CD4-positive, alpha-beta T cell (primary cell): ENCODE results near the gene LNPK. TPM values are rescaled to one million over a fixed set of nuclear protein-coding genes. Genes with fewer than 3 reads are reported as not detected.
"Not testable (repeated sequence)": the region's sequence is repeated elsewhere in the genome, so short reads cannot be mapped to it uniquely, and the experiment has no call there.

Experiments
- ATAC-seq: fragments of 200-7000 bp; cut with Tn5 transposase; one replicate; pipeline ENCODE4 v1.10.0; 2022; ENCODE audit warnings: mild to moderate bottlenecking; ENCODE audit not compliant: poor library complexity
- CTCF ChIA-PET: fragments of 350-600 bp; sonication (Branson Sonifier 250); formaldehyde crosslinking; loops from one replicate; lab custom pipeline; 2021; ENCODE audit warnings: antibody characterized with exemption, inconsistent platforms; lab: Charles Lee
- POLR2A ChIA-PET: fragments of 350-600 bp; sonication (Branson Sonifier 250); formaldehyde crosslinking; loops from one replicate; lab custom pipeline; 2021; ENCODE audit warnings: antibody characterized with exemption, inconsistent platforms; lab: Charles Lee
- DNase-seq, 14 experiments: peaks; one replicate each; pipeline ENCODE4 v3.0.0-alpha.2; 2013 to 2020; ENCODE audit warnings: mixed read lengths in 2 of 14
- H3K27ac ChIP-seq, 2 donors: one replicate each; pipeline versions ENCODE4 v1.5.1 to v1.7.0; 2013; ENCODE audit warnings: low read length in 2 of 2, low read depth in 1 of 2, mild to moderate bottlenecking in 1 of 2
- H3K27me3 ChIP-seq, 2 experiments: 1 replicate in 1 of 2; 2 replicates in 1 of 2; pipeline versions ENCODE4 v1.6.1 to v1.7.0; 2013; ENCODE audit warnings: low read length in 2 of 2, control low read depth in 1 of 2, mild to moderate bottlenecking in 1 of 2, moderate library complexity in 1 of 2; ENCODE audit not compliant: insufficient read depth in 2 of 2, control insufficient read depth in 1 of 2
- H3K36me3 ChIP-seq: one replicate; pipeline ENCODE4 v1.6.1; 2013; ENCODE audit warnings: low read length, control low read depth; ENCODE audit not compliant: insufficient read depth
- H3K4me1 ChIP-seq: one replicate; pipeline ENCODE4 v1.6.1; 2013; ENCODE audit warnings: low read length, control low read depth; ENCODE audit not compliant: insufficient read depth
- H3K4me3 ChIP-seq: one replicate; pipeline ENCODE4 v1.5.1; 2013; ENCODE audit warnings: mild to moderate bottlenecking, low read length, moderate library complexity
- H3K9me3 ChIP-seq, 2 experiments: 1 replicate in 1 of 2; 2 replicates in 1 of 2; pipeline versions ENCODE4 v1.6.1 to v1.7.0; 2013; ENCODE audit warnings: low read length in 2 of 2, mild to moderate bottlenecking in 2 of 2, control low read depth in 1 of 2, moderate library complexity in 1 of 2; ENCODE audit not compliant: control insufficient read depth in 1 of 2, insufficient read depth in 1 of 2
- H3K27ac Mint-ChIP-seq: one replicate; pipeline ENCODE4 v1.8.0; 2020; ENCODE audit warnings: mixed read lengths
- H3K27me3 Mint-ChIP-seq: one replicate; pipeline ENCODE4 v1.8.0; 2021; ENCODE audit warnings: mixed read lengths
- H3K36me3 Mint-ChIP-seq: one replicate; pipeline ENCODE4 v1.8.0; 2021; ENCODE audit warnings: low read depth, mixed read lengths
- H3K4me1 Mint-ChIP-seq: one replicate; pipeline ENCODE4 v1.8.0; 2021; ENCODE audit warnings: low read depth, mixed read lengths
- H3K4me3 Mint-ChIP-seq: one replicate; pipeline ENCODE4 v1.8.0; 2020; ENCODE audit warnings: mild to moderate bottlenecking, mixed read lengths
- H3K9me3 Mint-ChIP-seq: one replicate; pipeline ENCODE4 v1.8.0; 2020; ENCODE audit warnings: mixed read lengths
- intact Hi-C, 2 experiments: fragments of 100-400 bp; cut with DNase I in 1 of 2; cut with micrococcal nuclease in 1 of 2; formaldehyde crosslinking; loops; one replicate each; pipeline versions ENCODE4 v1.15.1 to v1.9.0; 2023 to 2025; cut with DNase I, micrococcal nuclease
- total RNA-seq, 174 experiments: library from RNA in 2 of 174; stranded (reverse) in 2 of 174; gene quantifications; one replicate each; pipeline ENCODE4 v1.2.3 and lab custom pipeline; 2021 to 2026
- TF ChIP-seq, protein P1 (sequence below): fragments of 200-600 bp; IDR thresholded peaks from one replicate; pipeline ENCODE4 v1.8.0; 2022; ENCODE audit warnings: antibody characterized with exemption, mild to moderate bottlenecking

Gene LNPK
- total RNA-seq, 2 experiments from 2014 or later, result 12.7 to 15.8 TPM

DNA sequence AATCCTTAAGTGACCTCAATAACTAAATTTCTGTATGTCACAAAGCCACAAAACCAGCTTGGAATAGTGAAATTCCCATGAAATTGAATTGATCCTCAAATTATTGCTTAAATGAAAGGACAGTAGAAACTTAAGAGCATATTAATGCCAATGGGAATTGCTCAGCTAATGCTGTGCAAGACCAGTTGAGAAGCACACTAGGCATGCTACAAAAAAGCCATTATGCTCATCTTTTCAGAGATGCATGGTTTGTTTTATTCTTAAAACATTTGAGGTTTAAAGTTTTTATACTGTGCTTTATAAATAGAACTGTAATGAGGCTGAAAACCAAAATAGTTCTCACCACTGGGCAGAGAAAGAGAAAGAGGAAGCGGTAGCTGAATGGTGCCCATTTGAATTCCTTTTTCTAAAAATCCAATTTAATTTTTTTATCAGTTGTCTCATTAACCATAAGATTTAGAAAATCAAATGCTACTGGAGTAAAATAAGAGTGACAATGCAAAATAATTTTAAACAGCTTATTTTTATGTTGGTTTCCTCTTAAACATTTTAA lies 98.6 kb downstream of the LNPK start:
- Mint-ChIP-seq H3K4me3 (no peak overlapping the region), H3K4me1 (no peaks in the 10 kb centered on the region), H3K36me3 (no peaks in the 10 kb centered on the region), H3K27me3 (peaks cover 52% of the 10 kb centered on the region), H3K27ac (no peak overlapping the region), H3K9me3 (no peaks in the 10 kb centered on the region)
- TF ChIP-seq, protein P1, sequence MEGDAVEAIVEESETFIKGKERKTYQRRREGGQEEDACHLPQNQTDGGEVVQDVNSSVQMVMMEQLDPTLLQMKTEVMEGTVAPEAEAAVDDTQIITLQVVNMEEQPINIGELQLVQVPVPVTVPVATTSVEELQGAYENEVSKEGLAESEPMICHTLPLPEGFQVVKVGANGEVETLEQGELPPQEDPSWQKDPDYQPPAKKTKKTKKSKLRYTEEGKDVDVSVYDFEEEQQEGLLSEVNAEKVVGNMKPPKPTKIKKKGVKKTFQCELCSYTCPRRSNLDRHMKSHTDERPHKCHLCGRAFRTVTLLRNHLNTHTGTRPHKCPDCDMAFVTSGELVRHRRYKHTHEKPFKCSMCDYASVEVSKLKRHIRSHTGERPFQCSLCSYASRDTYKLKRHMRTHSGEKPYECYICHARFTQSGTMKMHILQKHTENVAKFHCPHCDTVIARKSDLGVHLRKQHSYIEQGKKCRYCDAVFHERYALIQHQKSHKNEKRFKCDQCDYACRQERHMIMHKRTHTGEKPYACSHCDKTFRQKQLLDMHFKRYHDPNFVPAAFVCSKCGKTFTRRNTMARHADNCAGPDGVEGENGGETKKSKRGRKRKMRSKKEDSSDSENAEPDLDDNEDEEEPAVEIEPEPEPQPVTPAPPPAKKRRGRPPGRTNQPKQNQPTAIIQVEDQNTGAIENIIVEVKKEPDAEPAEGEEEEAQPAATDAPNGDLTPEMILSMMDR, result no peak
- Histone ChIP-seq H3K4me3 (no peak overlapping the region), H3K27me3 (no peaks in the 10 kb centered on the region), H3K36me3 (no peaks in the 10 kb centered on the region), H3K27ac (no peak overlapping the region), H3K4me1 (no peaks in the 10 kb centered on the region), H3K9me3 (no peaks in the 10 kb centered on the region)
- DNase-seq (no peak), ATAC-seq (no peak)
- CTCF ChIA-PET, result no interaction called here
- POLR2A ChIA-PET, result no interaction called here
- intact Hi-C loops, result no loop called here

DNA sequence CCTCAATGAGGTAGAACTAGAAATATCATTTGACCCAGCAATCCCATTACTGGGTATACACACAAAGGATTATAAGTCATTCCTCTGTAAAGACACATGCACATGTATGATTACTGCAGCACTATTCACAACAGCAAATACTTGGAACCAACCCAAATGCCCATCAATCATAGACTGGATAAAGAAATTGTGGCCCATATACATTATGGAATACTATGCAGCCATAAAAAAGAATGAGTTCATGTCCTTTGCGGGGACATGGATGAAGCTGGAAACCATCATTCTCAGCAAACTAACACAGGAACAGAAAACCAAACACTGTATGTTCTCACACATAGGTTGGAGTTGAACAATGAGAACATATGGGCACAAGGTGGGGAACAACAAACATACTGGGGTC lies 106.1 kb downstream of the LNPK start:
- H3K4me1 ChIP-seq, ATAC-seq, CTCF ChIA-PET, H3K4me1 Mint-ChIP-seq, H3K27ac Mint-ChIP-seq, H3K4me3 Mint-ChIP-seq, H3K27me3 ChIP-seq, intact Hi-C loops, H3K9me3 ChIP-seq, DNase-seq, POLR2A ChIA-PET, H3K36me3 ChIP-seq, H3K4me3 ChIP-seq, H3K27ac ChIP-seq, H3K9me3 Mint-ChIP-seq, H3K36me3 Mint-ChIP-seq: not testable (repeated sequence)
- H3K27me3 Mint-ChIP-seq, result peaks cover 33% of the 10 kb centered on the region

DNA sequence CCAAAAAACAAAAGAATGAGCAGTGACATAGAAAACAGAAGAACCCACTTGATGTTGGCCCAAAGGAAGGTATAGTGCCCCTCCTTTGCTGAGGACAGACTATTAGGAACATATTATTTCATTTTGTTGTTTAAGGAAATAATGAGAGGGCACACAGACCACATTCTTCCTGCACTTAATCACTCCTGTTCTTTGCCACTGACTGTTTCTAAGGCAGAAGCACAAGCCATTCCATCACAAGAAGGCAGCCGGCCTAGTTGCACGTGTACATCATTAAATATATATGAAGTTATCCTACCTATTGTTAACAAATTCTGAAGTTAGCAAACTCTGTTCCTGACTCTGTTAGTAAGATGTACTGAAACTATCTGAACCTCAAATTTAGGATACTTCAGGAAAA lies 110.0 kb downstream of the LNPK start:
- TF ChIP-seq, protein P1, result no peak
- H3K27ac Mint-ChIP-seq, result no peak overlapping the region
- H3K9me3 Mint-ChIP-seq, result no peaks in the 10 kb centered on the region
- Histone ChIP-seq H3K27ac (no peak overlapping the region), H3K4me3 (no peak overlapping the region), H3K4me1 (no peaks in the 10 kb centered on the region), H3K9me3 (no peaks in the 10 kb centered on the region), H3K27me3 (peaks cover 3 to 4% of the 10 kb centered on the region in 2 experiments), H3K36me3 (no peaks in the 10 kb centered on the region)
- CTCF ChIA-PET, result no interaction called here
- intact Hi-C loops, result no loop called here
- H3K36me3 Mint-ChIP-seq, result no peaks in the 10 kb centered on the region
- peaks cover 45% of the 10 kb centered on the region for H3K27me3 Mint-ChIP-seq
- H3K4me3 Mint-ChIP-seq, result no peak overlapping the region
- POLR2A ChIA-PET, result no interaction called here
- H3K4me1 Mint-ChIP-seq, result no peaks in the 10 kb centered on the region
- DNase-seq (no peak), ATAC-seq (no peak)

DNA sequence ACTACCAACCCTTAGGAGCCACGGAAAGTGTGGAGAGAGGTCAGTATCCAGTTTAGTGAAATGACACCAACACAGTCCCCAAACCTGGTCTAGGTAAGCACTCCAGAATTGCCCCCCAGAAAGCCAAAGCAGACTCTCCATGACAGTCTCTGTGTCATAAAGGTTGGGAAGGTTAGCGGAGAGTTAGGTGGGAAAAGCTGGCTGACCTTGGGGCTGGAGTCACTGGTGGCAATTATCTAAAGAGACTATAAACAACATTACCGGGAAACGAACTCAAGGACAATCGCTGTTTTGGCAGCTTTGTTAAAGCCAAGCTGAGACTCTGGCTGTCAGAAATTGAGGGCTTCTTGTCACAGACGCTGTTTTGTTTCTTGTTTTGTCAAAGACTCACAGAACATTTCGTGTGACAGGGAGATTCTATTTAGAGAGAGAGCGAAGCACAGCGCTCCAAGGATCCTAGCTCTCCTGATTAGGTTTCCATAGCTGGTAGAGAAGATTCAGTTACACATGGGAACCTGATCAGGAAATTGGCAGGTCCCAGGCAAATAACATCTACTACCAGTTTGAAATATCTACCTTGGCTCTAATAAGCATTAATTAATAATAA lies 111.3 kb downstream of the LNPK start:
- H3K27me3 Mint-ChIP-seq, result peaks cover 45% of the 10 kb centered on the region

More for the DNA sequence above, 111.3 kb downstream of the LNPK start:
- no peaks in the 10 kb centered on the region for H3K36me3 ChIP-seq
- ATAC-seq (no peak), DNase-seq (no peak)
- CTCF ChIA-PET, result no interaction called here
- POLR2A ChIA-PET, result no interaction called here
- no peaks in the 10 kb centered on the region for H3K9me3 ChIP-seq
- H3K4me1 ChIP-seq, result no peaks in the 10 kb centered on the region
- no peaks in the 10 kb centered on the region for H3K36me3 Mint-ChIP-seq
- no peaks in the 10 kb centered on the region for H3K9me3 Mint-ChIP-seq
- H3K4me3 Mint-ChIP-seq, result no peak overlapping the region
- TF ChIP-seq, protein P1, result no peak
- no peaks in the 10 kb centered on the region for H3K4me1 Mint-ChIP-seq
- H3K27me3 ChIP-seq, result peaks cover 3 to 10% of the 10 kb centered on the region in 2 experiments
- intact Hi-C loops, result no loop called here
- H3K27ac Mint-ChIP-seq, result no peak overlapping the region
- no peak overlapping the region for H3K4me3 ChIP-seq
- no peak overlapping the region for H3K27ac ChIP-seq
